HepG2 (cell line): Measurements from ENCODE around the gene FAM171A2. TPM values are rescaled to one million over a fixed set of nuclear protein-coding genes. Genes with fewer than 3 reads are reported as not detected.

Source experiments
- ATF1 ChIP-seq: IDR thresholded peaks from 2 replicates; pipeline ENCODE4 v1.6.1; 2016; ENCODE audit warnings: mild to moderate bottlenecking, control low read depth
- FOXC1 ChIP-seq: sonication (generic); formaldehyde crosslinking; IDR thresholded peaks from 2 replicates; pipeline ENCODE4 v1.8.0; 2022; ENCODE audit warnings: mild to moderate bottlenecking, missing genetic modification reagents, borderline replicate concordance
- FOXO1 ChIP-seq: sonication (generic); formaldehyde crosslinking; IDR thresholded peaks from 2 replicates; pipeline ENCODE4 v1.4.0; 2020; ENCODE audit warnings: missing genetic modification reagents
- GATA4 ChIP-seq: sonication (generic); IDR thresholded peaks from 2 replicates; pipeline ENCODE4 v1.6.1; 2016; ENCODE audit warnings: antibody characterized with exemption, low read depth, borderline replicate concordance
- POLR2G ChIP-seq: fragments of 200-400 bp; formaldehyde crosslinking; IDR thresholded peaks from 2 replicates; pipeline ENCODE4 v1.6.1; 2018; ENCODE audit warnings: mild to moderate bottlenecking, low read depth, low read length, moderate library complexity
- TARDBP ChIP-seq: sonication (generic); formaldehyde crosslinking; IDR thresholded peaks from 2 replicates; pipeline ENCODE4 v1.8.0; 2022; ENCODE audit warnings: mild to moderate bottlenecking, missing genetic modification reagents
- ZNF350 ChIP-seq: sonication (generic); formaldehyde crosslinking; IDR thresholded peaks from 2 replicates; pipeline ENCODE4 v1.4.0; 2020; ENCODE audit warnings: mild to moderate bottlenecking, low read depth, missing genetic modification reagents, borderline replicate concordance
- ZNF407 ChIP-seq: sonication (generic); formaldehyde crosslinking; IDR thresholded peaks from one replicate; pipeline ENCODE4 v1.5.1; 2020; ENCODE audit warnings: mild to moderate bottlenecking, missing genetic modification reagents; ENCODE audit errors: not compliant biosample characterization
- ZNF580 ChIP-seq: IDR thresholded peaks from 2 replicates; pipeline ENCODE4 v1.6.1; 2016; ENCODE audit warnings: low read depth, borderline replicate concordance
- ZNF598 ChIP-seq: sonication (generic); formaldehyde crosslinking; IDR thresholded peaks from 2 replicates; pipeline ENCODE4 v1.5.1; 2020; ENCODE audit warnings: mild to moderate bottlenecking, missing genetic modification reagents, borderline replicate concordance
- polyA plus RNA-seq, 8 experiments: library from polyadenylated mRNA; depleted of rRNA in 3 of 8; stranded (reverse) in 7 of 8; unstranded in 1 of 8; fragments of >200 nt; fragmentation: Illumina TruSeq in 4 of 8; extraction: Trizol in 4 of 8; gene quantifications; 2 replicates each; pipeline versions ENCODE4 v1.2.1 to v1.2.3, GENCODE V29; 2011 to 2016; ENCODE audit warnings: low read depth in 4 of 8, missing spikeins in 1 of 8, mixed read lengths in 1 of 8; ENCODE audit not compliant: insufficient read depth in 1 of 8
- total RNA-seq, 5 experiments: library from RNA; depleted of rRNA; stranded (reverse); fragments of >200 nt; fragmentation: Illumina TruSeq; extraction: Trizol; gene quantifications; 2 replicates each; pipeline ENCODE4 v1.2.3, GENCODE V29; 2016; ENCODE audit warnings: low read depth in 1 of 5
- TF ChIP-seq, protein P1 (sequence below): sonication (generic); formaldehyde crosslinking; IDR thresholded peaks from 2 replicates; pipeline ENCODE4 v1.5.0; 2020; ENCODE audit warnings: mild to moderate bottlenecking, missing genetic modification reagents
- TF ChIP-seq, protein P2 (sequence below): sonication (generic); formaldehyde crosslinking; IDR thresholded peaks from 2 replicates; pipeline ENCODE4 v1.4.0; 2020; ENCODE audit warnings: mild to moderate bottlenecking, missing genetic modification reagents, borderline replicate concordance

FAM171A2 gene
- total and polyA plus RNA-seq, 2 of the 13 experiments (the other 11 are each of a cell fraction or from before 2014, with no cell fraction given): 1.8 to 3.6 TPM

DNA sequence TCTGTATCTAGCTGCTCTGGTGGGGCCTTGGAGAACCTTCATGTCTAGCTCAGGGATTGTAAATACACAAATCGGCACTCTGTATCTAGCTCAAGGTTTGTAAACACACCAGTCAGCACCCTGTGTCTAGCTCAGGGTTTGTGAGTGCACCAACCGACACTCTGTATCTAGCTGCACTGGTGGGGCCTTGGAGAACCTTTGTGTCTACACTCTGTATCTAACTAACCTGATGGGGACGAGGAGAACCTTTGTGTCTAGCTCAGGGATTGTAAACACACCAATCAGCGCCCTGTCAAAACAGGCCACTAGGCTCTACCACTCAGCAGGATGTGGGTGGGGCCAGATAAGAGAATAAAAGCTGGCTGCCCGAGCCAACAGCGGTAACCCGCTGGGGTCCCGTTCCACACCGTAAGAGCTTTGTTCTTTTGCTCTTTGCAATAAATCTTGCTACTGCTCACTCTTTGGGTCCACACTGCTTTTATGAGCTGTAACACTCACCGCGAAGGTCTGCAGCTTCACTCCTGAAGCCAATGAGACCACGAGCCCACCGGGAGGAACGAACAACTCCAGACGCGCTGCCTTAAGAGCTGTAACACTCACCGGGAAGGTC is 5.9 kb upstream of the FAM171A2 start (continued):
- TF ChIP-seq ZNF407 (CRISPR knock-in tag) (peak; percentile 70), POLR2G (peak; percentile 70), ATF1 (CRISPR knock-in tag) (peak; percentile 40; the same call in 1 of the 2 replicates), ZNF580 (peak; percentile 60; the same call in 1 of the 2 replicates), FOXC1 (CRISPR knock-in tag) (0 out of 2 replicates have a peak, but pooled peaks have one; percentile 61), GATA4 (0 out of 2 replicates have a peak, but pooled peaks have one; percentile 41), FOXO1 (CRISPR knock-in tag) (peak; percentile 9; the same call in 1 of the 2 replicates), ZNF598 (CRISPR knock-in tag) (0 out of 2 replicates have a peak, but pooled peaks have one; percentile 44), TARDBP (peak; percentile 40; the same call in 1 of the 2 replicates), ZNF350 (CRISPR knock-in tag) (peak; percentile 54)
- TF ChIP-seq, protein P1, sequence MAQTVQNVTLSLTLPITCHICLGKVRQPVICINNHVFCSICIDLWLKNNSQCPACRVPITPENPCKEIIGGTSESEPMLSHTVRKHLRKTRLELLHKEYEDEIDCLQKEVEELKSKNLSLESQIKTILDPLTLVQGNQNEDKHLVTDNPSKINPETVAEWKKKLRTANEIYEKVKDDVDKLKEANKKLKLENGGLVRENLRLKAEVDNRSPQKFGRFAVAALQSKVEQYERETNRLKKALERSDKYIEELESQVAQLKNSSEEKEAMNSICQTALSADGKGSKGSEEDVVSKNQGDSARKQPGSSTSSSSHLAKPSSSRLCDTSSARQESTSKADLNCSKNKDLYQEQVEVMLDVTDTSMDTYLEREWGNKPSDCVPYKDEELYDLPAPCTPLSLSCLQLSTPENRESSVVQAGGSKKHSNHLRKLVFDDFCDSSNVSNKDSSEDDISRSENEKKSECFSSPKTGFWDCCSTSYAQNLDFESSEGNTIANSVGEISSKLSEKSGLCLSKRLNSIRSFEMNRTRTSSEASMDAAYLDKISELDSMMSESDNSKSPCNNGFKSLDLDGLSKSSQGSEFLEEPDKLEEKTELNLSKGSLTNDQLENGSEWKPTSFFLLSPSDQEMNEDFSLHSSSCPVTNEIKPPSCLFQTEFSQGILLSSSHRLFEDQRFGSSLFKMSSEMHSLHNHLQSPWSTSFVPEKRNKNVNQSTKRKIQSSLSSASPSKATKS (CRISPR knock-in tag): peak; percentile 62; the same call in 1 of the 2 replicates
- TF ChIP-seq, protein P2, sequence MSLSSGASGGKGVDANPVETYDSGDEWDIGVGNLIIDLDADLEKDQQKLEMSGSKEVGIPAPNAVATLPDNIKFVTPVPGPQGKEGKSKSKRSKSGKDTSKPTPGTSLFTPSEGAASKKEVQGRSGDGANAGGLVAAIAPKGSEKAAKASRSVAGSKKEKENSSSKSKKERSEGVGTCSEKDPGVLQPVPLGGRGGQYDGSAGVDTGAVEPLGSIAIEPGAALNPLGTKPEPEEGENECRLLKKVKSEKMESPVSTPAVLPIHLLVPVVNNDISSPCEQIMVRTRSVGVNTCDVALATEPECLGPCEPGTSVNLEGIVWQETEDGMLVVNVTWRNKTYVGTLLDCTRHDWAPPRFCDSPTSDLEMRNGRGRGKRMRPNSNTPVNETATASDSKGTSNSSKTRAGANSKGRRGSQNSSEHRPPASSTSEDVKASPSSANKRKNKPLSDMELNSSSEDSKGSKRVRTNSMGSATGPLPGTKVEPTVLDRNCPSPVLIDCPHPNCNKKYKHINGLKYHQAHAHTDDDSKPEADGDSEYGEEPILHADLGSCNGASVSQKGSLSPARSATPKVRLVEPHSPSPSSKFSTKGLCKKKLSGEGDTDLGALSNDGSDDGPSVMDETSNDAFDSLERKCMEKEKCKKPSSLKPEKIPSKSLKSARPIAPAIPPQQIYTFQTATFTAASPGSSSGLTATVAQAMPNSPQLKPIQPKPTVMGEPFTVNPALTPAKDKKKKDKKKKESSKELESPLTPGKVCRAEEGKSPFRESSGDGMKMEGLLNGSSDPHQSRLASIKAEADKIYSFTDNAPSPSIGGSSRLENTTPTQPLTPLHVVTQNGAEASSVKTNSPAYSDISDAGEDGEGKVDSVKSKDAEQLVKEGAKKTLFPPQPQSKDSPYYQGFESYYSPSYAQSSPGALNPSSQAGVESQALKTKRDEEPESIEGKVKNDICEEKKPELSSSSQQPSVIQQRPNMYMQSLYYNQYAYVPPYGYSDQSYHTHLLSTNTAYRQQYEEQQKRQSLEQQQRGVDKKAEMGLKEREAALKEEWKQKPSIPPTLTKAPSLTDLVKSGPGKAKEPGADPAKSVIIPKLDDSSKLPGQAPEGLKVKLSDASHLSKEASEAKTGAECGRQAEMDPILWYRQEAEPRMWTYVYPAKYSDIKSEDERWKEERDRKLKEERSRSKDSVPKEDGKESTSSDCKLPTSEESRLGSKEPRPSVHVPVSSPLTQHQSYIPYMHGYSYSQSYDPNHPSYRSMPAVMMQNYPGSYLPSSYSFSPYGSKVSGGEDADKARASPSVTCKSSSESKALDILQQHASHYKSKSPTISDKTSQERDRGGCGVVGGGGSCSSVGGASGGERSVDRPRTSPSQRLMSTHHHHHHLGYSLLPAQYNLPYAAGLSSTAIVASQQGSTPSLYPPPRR: peak; percentile 22; the same call in 1 of the 2 replicates
